ENCODE results near the gene ATP9B. TPM values are rescaled to one million over a fixed set of nuclear protein-coding genes. Genes with fewer than 3 reads are reported as not detected.
A peak's percentile ranks its signal among the peaks of the same experiment; 100 is the strongest.

Gene ATP9B
- total RNA-seq, 1 donor from 2014 or later = 12.6 TPM

- no peak overlapping the region for H3K4me3 ChIP-seq
- no peak for DNase-seq
- H3K27me3 ChIP-seq (ENCODE audit: low read depth) = no peaks in the 10 kb centered on the region
- H3K27ac ChIP-seq (replicated peaks) = no peak overlapping the region
- H3K9me3 ChIP-seq (replicated peaks) = no peaks in the 10 kb centered on the region
- peaks cover 3% of the 10 kb centered on the region for H3K36me3 ChIP-seq
- no peak for TF ChIP-seq CTCF (IDR thresholded peaks at IDR 0.05; ENCODE audit: borderline replicate concordance)
- intact Hi-C loops (cut with micrococcal nuclease) = no loop called here
- peaks cover 21% of the 10 kb centered on the region for H3K4me1 ChIP-seq
Measured at GRCh38 chr18:79185648-79186047, 116.5 kb downstream of the ATP9B start.

- H3K27me3 ChIP-seq (ENCODE audit: low read depth) = no peaks in the 10 kb centered on the region
- TF ChIP-seq CTCF (IDR thresholded peaks at IDR 0.05; ENCODE audit: borderline replicate concordance) = no peak
- H3K36me3 ChIP-seq = peaks cover 3% of the 10 kb centered on the region
- intact Hi-C loops (cut with micrococcal nuclease) = no loop called here
- peaks cover 21% of the 10 kb centered on the region for H3K4me1 ChIP-seq
- H3K27ac ChIP-seq (replicated peaks) = no peak overlapping the region
- H3K9me3 ChIP-seq (replicated peaks) = no peaks in the 10 kb centered on the region
- H3K4me3 ChIP-seq = no peak overlapping the region
- DNase-seq = no peak
Measured at GRCh38 chr18:79186649-79187048, 117.5 kb downstream of the ATP9B start.

GRCh38 chr18:79187532-79188277, 118.5 kb downstream of the ATP9B start:
- intact Hi-C loops (cut with micrococcal nuclease) = no loop called here
- no peak overlapping the region for H3K4me3 ChIP-seq

DNA sequence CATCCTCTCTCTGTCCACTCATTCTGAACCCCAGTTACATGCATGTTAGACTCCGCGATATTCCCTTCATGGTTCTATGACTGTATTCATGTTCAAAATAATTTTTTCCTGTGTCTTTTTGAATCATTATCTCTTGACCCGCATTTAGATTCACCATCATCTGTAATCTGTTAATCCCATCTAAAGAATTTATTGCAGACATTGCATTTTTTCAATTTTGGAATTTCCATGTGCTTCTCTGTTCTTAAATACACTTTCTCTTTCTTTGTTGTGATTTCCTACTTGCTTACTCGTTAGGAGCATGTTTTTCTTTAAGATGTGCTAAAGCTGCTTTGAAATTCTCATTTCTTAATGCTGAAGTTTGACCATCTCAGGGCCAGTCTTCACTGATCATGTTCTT, 122.2 kb downstream of the ATP9B start:
- no peak for DNase-seq
- no peak overlapping the region for H3K27ac ChIP-seq (replicated peaks)
- no peaks in the 10 kb centered on the region for H3K27me3 ChIP-seq (ENCODE audit: low read depth)
- no peak overlapping the region for H3K4me3 ChIP-seq
- H3K4me1 ChIP-seq = peaks cover 14% of the 10 kb centered on the region
- TF ChIP-seq CTCF (IDR thresholded peaks at IDR 0.05; ENCODE audit: borderline replicate concordance) = no peak
- intact Hi-C loops (cut with micrococcal nuclease) = no loop called here
- H3K9me3 ChIP-seq (replicated peaks) = no peaks in the 10 kb centered on the region
- H3K36me3 ChIP-seq = peaks cover 24% of the 10 kb centered on the region

More at GRCh38 chr18:79187532-79188277, 118.5 kb downstream of the ATP9B start:
- TF ChIP-seq CTCF (IDR thresholded peaks at IDR 0.05; ENCODE audit: borderline replicate concordance) = no peak
- Histone ChIP-seq H3K4me1 (peaks cover 21% of the 10 kb centered on the region), H3K27me3 (ENCODE audit: low read depth) (no peaks in the 10 kb centered on the region), H3K9me3 (replicated peaks) (no peaks in the 10 kb centered on the region), H3K27ac (replicated peaks) (peak overlapping the region; percentile 22), H3K36me3 (peaks cover 3% of the 10 kb centered on the region)
- DNase-seq = no peak

DNA sequence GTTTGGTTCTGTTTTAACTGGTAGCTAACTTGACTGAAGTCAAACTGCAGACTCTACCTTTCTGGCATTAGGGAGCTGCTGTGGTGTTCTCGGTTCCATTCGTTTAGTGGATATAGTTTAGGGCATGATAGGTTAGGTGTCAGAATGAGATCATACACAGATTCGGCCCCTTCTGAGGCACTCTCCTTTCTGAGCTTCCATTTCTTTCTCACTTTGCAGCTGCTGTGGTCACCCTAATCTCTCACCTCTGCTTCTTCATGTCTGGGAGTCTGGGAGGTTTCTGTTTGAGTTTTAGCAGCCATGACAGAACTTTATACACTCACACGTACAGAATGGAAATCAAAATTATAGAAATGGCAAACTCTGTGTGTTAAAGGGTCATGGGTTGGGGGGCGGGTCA, 122.8 kb downstream of the ATP9B start:
- no peak overlapping the region for H3K4me3 ChIP-seq
- no peak for DNase-seq
- H3K9me3 ChIP-seq (replicated peaks) = no peaks in the 10 kb centered on the region
- H3K27me3 ChIP-seq (ENCODE audit: low read depth) = no peaks in the 10 kb centered on the region
- intact Hi-C loops (cut with micrococcal nuclease) = no loop called here
- no peak for TF ChIP-seq CTCF (IDR thresholded peaks at IDR 0.05; ENCODE audit: borderline replicate concordance)
- no peak overlapping the region for H3K27ac ChIP-seq (replicated peaks)
- H3K36me3 ChIP-seq = peaks cover 24% of the 10 kb centered on the region
- H3K4me1 ChIP-seq = peaks cover 9% of the 10 kb centered on the region

Data from left ventricle myocardium inferior (tissue), 1 donor.